ENCODE measurements around the gene KIAA1217. TPM values are rescaled to one million over a fixed set of nuclear protein-coding genes. Genes with fewer than 3 reads are reported as not detected.

KIAA1217 gene
- total RNA-seq, 1 experiment from 2014 or later, result 7.8 TPM

GRCh38 chr10:24459836-24460235 is 250.9 kb downstream of the KIAA1217 start:
- H3K4me2 ChIP-seq (ENCODE audit: low read length), result no peak overlapping the region
- H3K9ac ChIP-seq (ENCODE audit: low read length), result no peak overlapping the region
- peaks cover 0 to 14% of the 10 kb centered on the region in 2 experiments; a peak in 1 of 4 replicates for H3K4me1 ChIP-seq (ENCODE audit: control insufficient read depth in 1 of 2, insufficient read depth in 2 of 2, low read length in 2 of 2)
- no TSS peak for BruUV-seq (replicated peaks)
- RAD21 ChIA-PET (ENCODE audit: low non-redundant PET in 1 of 2, low total read pairs in 2 of 2, uncharacterized antibody in 2 of 2, unreplicated experiment in 2 of 2), result no interaction called here
- no peaks in the 10 kb centered on the region for H3K36me3 ChIP-seq (ENCODE audit: control insufficient read depth in 1 of 2, insufficient read depth in 2 of 2, low read length in 2 of 2)
- H3K4me3 ChIP-seq (replicated peaks in 1 of 2; ENCODE audit: low read depth in 1 of 2, low read length in 2 of 2), result no peak overlapping the region
- no peak for TF ChIP-seq SRF (IDR thresholded peaks at IDR 0.05; ENCODE audit: low read depth)
- no peak for TF ChIP-seq JUND (IDR thresholded peaks at IDR 0.05)
- TF ChIP-seq FOSL1 (IDR thresholded peaks at IDR 0.05; ENCODE audit: low read depth), result no peak
- TF ChIP-seq RAD21 (IDR thresholded peaks at IDR 0.05; ENCODE audit: low read depth), result no peak
- no peaks in the 10 kb centered on the region for H3K79me2 ChIP-seq (ENCODE audit: insufficient read depth, low read length)
- H2AFZ ChIP-seq (ENCODE audit: low read depth, low read length, poor library complexity, severe bottlenecking), result no peak overlapping the region
- no peak overlapping the region for H3K27ac ChIP-seq (ENCODE audit: low read depth, low read length)
- POLR2A ChIA-PET, result no interaction called here
- peaks cover 7% of the 10 kb centered on the region for H3K27me3 ChIP-seq (ENCODE audit: insufficient read depth, low read length)
- DNase-seq (ENCODE audit: low read depth, low spot score) (no peak), ATAC-seq (no peak)
- no peaks in the 10 kb centered on the region for H4K20me1 ChIP-seq (ENCODE audit: insufficient read depth)
- CTCF ChIA-PET, result no interaction called here
- H3K9me2 ChIP-seq (ENCODE audit: insufficient read depth), result no peaks in the 10 kb centered on the region; the same call in 1 of the 2 replicates
- intact Hi-C loops (cut with micrococcal nuclease), result no loop called here
- H3K9me3 ChIP-seq (ENCODE audit: control insufficient read depth in 1 of 2, insufficient read depth in 1 of 2, low read depth in 1 of 2, low read length in 2 of 2), result no peaks in the 10 kb centered on the region

GRCh38 chr10:24462291-24462813 is 253.4 kb downstream of the KIAA1217 start:
- Histone ChIP-seq H3K9ac (ENCODE audit: low read length) (no peak overlapping the region), H3K9me2 (ENCODE audit: insufficient read depth) (no peaks in the 10 kb centered on the region; the same call in 1 of the 2 replicates), H3K4me2 (ENCODE audit: low read length) (no peak overlapping the region), H3K36me3 (ENCODE audit: control insufficient read depth in 1 of 2, insufficient read depth in 2 of 2, low read length in 2 of 2) (no peaks in the 10 kb centered on the region), H3K27ac (ENCODE audit: low read depth, low read length) (no peak overlapping the region), H2AFZ (ENCODE audit: low read depth, low read length, poor library complexity, severe bottlenecking) (no peak overlapping the region), H3K79me2 (ENCODE audit: insufficient read depth, low read length) (no peaks in the 10 kb centered on the region), H4K20me1 (ENCODE audit: insufficient read depth) (no peaks in the 10 kb centered on the region), H3K27me3 (ENCODE audit: insufficient read depth, low read length) (no peaks in the 10 kb centered on the region), H3K9me3 (ENCODE audit: control insufficient read depth in 1 of 2, insufficient read depth in 1 of 2, low read depth in 1 of 2, low read length in 2 of 2) (no peaks in the 10 kb centered on the region), H3K4me1 (ENCODE audit: control insufficient read depth in 1 of 2, insufficient read depth in 2 of 2, low read length in 2 of 2) (peaks cover 7 to 30% of the 10 kb centered on the region in 2 experiments; a peak in 3 of 4 replicates), H3K4me3 (replicated peaks in 1 of 2; ENCODE audit: low read depth in 1 of 2, low read length in 2 of 2) (no peak overlapping the region)
- ChIA-PET CTCF (no interaction called here), RAD21 (ENCODE audit: low non-redundant PET in 1 of 2, low total read pairs in 2 of 2, uncharacterized antibody in 2 of 2, unreplicated experiment in 2 of 2) (no interaction called here), POLR2A (no interaction called here)
- no peak for ATAC-seq
- no TSS peak for BruUV-seq (replicated peaks)
- intact Hi-C loops (cut with micrococcal nuclease), result no loop called here
- no peak for TF ChIP-seq CBX3 (IDR thresholded peaks at IDR 0.05; ENCODE audit: low read depth)
- no peak for TF ChIP-seq RAD21 (IDR thresholded peaks at IDR 0.05; ENCODE audit: low read depth)
- TF ChIP-seq EZH2 (IDR thresholded peaks at IDR 0.05), result no peak
- no peak for TF ChIP-seq SP1 (IDR thresholded peaks at IDR 0.05; ENCODE audit: low read depth)
- TF ChIP-seq ELF1 (IDR thresholded peaks at IDR 0.05; ENCODE audit: borderline replicate concordance, low read depth), result no peak
- TF ChIP-seq SIN3A (IDR thresholded peaks at IDR 0.05; ENCODE audit: low read depth), result no peak
- no peak for TF ChIP-seq CEBPB (IDR thresholded peaks at IDR 0.05; ENCODE audit: low read depth)
- TF ChIP-seq EZH2phosphoT487 (IDR thresholded peaks at IDR 0.05; ENCODE audit: borderline replicate concordance), result no peak
- DNase-seq (ENCODE audit: low read depth, low spot score), result no peak
